ENCODE measurements around the gene CSPG5.

Gene CSPG5

DNA sequence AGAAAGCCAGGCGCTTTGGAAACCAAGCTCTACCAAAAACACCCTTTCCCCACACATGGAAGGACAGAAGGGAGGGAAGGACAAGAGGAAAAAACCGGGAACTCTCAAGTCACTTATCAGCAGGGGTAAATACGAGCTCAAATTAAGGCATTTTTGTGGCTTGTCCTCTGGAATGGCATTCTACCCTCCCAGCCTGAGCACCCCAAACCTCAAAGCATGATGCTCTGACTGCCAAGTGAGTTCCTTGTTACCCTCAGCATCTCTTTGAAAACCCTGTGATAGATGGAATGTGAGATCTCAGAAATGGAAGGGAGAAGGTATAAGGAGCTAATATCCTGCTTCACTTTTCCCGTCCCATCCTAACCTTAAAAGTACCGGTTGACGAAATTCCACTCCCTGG lies 8.1 kb upstream of the CSPG5 start:
- no peak for DNase-seq

DNA sequence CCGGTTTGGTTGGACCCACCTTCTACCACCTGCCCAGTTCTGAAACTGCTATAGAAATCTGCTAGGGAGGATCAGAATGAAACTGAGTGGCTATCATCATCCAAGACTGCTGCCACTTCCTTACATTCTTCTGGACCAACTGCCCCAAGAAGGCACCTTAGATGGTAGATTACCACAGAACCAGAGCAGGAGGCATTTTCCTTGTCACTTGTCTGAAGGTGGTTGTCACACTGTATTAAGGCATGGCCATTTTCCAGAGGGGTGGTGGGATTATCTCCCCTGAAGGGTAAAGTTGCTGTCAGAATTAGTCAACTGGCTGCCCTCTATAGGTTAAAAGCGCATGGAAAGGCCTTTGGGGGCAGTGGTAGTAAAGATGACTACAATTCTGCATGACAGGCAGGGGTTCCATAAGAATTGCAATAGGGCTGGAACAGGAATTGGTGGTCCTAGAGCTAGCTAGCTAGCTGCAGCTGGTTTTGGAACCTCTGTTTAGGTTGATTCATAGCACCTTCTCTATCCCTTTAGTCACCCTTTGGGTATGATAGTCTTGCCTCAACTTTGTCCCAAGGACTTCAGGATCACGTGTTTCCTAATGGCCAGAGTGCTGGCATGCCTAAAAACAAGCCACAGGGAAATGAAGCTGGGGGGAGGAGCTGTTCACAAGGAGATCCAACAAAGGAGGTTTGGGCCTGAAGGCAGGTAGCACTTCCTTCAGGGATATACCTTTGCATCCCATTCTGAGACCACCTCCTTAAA lies 4.8 kb upstream of the CSPG5 start:
- no peak for DNase-seq

DNA sequence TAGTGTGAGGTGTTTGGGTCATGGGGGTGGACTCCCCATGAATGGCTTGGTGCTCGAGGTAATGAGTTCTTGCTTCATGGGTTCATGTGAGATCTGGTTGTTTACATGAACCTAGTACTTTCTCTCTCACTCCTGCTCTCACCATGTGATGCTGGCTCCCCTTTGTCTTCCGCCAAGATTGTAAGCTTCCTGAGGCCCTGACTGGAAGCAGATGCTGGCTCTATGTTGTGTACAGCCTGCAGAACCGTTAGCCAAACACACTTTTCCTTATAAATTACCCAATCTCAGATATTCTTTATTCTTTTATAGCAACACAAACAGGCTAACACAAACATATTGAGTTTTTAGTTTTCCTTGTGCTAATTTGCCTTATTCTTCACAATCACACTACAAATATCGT lies 3.2 kb upstream of the CSPG5 start:
- DNase-seq = no peak

DNA sequence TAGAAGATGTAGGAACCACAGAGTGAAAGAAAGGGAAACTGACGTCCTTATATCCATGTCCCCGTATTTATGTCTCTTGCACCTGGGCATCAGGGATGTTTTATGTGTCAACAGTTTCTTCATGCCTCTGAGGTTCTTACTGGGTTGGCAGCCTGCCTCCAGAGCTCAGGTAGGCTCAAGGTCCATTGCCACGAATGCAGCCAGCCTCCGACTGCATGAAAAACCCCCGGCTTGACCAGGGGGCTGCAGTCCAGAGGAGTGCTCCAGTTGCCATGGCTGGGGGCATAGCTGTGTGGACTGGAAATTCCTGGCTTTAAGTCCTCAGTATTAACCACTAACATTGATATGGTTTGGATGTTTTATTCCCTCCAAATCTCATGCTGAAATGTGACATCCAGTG lies 2.8 kb upstream of the CSPG5 start:
- DNase-seq = no peak

DNA sequence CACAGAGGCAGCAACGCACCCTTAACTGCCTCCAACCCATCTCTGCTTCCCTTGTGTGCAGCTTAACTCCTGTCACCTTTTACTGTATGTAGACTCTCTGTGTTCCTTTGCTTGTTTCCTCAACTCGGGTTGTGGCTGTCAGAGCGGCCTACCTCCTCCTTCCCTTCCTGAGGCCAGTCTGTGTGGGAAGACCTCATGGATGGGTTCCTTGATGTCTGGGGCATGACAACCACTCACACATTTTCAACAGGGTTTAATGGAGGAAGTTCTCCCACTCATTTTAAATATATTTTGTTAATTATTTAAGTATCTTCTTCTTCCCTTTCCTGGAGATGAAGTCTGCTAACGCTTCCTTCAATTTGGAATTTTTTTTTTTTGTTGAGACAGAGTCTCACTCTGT lies 1.8 kb upstream of the CSPG5 start:
- DNase-seq = no peak

DNA sequence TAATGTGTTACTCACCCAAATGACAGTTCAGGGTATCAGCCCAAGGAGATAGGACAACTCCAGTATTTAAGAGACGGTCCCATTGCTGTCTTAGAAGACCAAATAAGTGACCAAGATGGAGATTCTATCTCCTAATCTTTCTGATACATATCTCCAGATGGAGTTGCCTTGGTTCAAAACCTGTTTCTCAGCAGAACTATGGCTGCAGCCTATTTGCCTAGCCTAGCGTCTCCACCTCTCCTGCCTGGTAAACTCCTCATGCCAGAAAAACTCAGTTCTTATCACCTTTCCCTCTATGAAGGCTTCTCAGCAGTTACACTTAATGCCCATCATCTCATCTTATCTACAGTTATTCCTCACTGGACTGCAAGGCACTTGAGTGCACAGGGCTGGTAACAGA lies 1.2 kb upstream of the CSPG5 start:
- no peak for DNase-seq

DNA sequence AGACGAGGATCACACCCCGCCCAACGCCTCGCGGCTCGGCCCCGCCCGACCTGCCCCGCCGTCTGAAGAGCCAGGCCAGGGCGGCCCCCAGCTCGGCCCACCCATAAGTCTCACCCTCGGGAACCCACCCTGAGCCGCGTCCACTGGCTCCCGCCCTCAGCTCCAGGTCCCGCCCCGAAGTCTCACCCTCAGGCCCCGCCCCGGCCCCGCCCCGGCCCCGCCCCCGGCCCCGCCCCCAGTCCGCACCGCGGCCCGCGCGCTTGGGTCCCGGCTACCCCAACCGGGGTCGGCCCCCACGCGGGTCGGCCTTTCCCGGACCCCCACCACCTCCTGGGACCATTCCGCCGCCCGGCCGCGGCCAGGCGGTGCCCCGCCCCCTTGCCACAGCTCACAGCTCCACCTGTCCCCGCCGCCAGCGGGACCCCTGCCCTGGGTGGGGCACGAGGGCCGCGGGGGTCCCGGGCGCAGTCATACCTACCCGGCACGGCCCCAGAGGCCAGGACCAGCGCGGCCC lies 489 bp downstream of the CSPG5 start:
- no peak for DNase-seq

DNA sequence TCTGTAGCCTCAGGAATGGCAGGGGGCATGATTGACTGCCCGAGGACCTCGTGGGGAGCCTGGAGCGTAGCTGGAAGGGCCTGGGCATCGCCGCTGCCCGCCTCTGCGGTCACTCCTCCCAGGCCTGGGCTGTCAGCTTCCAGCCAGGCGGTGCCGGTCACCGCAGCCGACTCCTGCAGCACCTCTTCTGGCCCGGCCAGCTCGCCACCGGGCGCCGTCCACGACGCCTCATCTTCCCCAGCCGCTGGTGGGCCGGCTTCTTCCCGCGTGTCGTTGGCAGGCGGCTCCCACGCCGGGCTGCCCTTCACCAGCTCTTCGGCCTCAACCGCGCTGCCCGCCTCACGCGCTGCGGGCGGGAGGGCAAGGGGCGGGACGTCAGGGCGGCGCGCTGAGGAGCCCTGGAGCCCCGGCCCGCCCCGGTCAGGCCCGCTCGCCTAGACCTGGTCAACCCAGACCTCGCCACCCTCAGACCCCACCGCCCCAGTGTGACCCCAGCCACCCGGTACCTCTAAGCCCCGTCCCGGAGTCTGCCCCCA lies 1.0 kb downstream of the CSPG5 start:
- no peak for DNase-seq

DNA sequence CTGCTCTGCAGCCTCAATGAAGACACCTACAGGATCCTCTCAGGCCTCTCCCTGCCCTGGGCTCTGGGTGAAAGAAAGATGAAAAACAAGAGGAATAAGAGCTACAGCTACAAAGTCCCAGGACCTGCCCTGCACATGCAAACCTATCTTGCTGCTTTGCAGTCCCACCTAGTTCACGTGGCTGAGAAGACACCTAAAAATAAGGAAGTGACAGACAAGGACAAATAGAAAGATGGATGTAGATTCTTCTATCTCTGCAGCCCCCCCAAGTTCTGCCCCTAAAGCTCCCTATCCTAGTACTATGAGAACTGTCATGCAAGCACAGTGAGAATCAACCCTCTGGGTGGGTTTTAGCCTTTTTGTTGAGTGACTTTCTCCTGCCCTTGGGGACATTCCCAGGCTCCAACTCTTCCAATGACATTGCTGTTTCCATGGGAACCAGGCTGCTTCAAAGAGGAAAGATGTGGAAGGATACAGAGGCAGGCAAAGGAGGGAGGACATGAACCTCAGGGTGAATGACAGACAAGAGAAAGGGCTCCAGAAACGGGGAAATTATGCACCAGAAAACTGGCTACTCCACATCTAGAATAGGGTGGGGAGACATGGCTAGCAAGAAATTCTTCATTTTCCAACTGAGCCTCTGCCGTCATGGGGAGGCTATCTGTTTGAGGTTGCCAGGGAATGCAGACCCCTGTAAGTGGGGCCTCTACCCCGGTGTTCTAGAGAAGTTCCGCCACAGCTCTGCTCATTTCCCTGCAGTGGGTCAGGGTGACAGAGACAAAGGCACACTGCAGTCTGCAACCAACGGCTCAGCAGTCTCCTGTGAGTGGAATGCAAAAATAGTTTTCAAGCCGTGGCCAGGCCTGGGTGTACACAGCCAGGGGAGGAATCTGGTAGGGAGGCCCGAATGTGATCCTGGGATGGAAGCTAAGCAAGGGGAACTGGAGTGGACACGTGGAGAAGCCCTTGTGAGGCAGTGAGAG lies 5.2 kb downstream of the CSPG5 start:
- no peak for DNase-seq

DNA sequence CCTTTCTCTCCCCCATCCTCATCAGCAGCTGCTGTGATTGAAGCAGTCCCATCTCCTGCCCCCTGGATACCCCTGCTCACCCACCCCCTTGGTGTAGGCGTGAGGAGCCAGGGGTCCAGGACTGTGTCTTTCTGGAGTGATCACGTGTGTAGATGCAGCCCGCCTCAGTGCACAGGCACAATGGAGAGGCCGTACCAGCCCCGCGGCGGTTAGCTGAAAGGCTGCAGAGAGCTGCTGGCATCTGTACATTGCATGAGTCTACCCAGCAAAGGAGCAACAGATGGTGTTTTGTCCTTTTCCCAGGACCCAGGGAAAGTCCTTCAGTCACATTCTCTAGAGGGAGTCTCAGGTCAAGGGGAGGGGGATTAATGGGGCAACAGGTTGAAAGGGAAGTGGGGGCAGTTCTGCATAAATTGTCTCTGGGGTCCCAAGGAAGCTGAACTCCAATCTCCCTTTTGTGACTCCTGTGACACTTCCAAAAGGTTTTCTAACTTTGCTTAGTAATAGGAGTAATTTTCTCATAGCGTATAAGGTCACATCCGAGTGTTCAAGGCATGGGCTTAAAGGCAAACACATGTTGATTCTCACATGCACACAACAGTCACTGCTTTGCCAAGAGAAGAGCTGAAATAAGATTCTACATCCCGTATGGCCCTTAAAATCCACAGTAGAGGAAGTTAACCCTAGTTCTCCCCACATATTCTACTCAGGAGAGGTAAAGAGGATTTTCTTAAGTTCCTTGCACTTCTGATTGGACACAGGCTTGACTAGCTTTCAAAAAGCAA lies 7.1 kb downstream of the CSPG5 start:
- no peak for DNase-seq

DNA sequence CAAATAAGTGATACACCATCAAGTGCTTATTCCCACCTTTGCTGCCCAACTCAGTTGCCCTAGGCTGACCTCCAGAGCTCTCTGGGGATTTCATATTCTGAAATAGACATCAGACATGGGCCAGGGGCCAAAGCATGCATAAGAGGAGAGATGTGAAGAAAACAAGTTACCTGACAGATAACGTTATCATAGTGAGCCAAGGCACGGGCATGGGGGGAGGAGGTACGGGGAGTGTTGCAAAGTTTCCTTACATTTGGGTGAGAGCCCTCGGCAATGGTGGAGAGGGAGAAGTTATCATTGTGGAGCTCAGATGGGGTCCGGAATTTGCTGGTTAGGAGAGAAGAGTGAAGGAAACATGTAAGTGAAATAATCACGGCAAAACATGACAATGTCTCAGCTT lies 9.8 kb downstream of the CSPG5 start:
- DNase-seq = no peak

DNA sequence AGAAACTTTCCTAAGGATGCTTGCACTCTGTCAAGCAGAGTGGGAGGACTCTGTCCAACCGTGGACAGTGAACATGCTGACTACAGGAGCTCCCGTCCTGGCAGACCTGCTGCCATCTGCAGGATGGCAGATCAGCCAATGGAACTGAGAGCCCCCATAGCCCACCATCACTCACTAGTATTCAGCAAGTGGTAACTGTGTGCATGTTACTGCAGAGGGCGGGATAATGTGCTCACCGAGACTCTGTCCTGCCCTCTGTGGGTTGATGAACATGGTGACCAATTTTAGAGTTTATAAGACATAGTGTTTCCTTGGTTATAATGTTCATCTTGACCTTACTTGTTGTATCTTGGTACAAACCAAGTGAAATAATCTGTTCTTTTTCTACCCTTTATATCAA lies 11.5 kb downstream of the CSPG5 start:
- no peak for DNase-seq

DNA sequence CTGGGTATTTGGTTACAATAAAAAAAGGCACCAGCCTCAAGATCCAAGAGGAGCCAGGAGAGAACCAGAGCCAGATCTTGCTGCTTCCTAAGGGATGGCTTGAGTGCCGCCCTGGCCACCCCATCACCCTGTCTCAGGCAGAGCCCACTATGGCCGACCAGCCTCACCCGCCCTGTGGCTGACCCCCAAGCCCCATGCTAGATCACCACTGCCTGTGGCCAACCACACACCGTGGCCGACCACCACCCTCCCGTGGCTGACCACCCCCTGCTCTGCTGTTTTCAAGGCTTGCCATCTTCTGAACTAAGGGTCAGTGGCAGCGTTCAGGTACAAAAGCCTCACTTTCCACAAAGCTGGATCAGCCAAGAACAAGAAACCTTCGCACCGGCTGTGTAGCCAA lies 12.0 kb downstream of the CSPG5 start:
- DNase-seq = no peak

DNA sequence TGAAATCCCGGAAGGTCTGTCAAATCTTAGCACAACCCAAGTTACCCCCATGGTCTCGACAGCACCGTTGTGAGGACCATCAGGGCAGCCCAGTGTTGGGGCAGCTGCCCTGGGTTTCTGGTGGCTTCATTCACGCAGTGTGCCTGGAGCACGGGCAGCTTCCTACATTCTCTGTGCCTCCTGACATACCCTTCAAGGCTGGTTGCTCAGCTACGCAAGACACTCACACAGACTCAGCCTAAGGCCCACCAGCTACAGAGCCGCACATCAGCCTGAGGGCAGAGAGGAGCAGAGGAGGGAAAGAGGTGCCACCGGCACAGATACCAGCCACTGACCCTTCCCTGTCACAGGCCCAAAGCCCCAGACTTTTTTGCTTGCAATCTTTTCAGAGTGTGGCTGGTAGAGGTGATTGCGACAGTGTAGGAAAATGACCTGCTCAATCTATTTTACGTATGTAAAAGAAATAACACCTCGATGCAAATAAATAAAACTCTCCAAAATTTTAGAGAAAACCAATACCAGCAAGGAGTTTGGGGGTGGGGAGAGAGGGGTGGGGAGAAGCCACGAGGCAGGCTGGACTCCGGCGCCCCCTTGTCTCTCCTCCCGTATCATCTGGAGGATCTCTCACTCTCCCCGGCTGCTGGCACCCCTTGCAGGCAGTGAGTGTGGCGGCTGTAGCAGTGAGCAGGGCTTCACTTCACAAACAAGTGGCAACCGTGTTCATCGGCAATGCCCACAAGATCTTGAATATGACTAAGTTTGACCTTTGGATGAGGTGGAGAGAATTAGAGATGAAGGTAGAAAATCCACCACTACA lies 12.7 kb downstream of the CSPG5 start:
- no peak for DNase-seq

DNA sequence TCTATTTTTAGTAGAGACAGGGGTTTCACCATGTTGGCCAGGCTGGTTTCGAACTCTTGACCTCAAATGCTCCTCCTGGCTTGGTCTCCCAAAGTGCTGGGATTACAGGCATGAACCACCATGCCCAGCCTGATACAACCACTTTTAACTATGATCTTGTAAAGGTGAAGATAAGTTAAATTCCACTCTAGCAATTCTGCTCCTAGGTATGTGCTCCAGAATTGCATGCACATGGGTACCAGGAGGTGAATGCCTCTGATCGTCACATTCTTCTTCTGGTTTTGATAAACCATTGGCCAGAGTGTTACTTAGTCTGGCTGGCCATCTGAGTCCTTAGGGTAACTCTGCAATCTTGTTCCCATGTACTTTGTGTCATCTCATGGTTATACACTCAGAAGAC lies 22.3 kb downstream of the CSPG5 start:
- DNase-seq = no peak

DNA sequence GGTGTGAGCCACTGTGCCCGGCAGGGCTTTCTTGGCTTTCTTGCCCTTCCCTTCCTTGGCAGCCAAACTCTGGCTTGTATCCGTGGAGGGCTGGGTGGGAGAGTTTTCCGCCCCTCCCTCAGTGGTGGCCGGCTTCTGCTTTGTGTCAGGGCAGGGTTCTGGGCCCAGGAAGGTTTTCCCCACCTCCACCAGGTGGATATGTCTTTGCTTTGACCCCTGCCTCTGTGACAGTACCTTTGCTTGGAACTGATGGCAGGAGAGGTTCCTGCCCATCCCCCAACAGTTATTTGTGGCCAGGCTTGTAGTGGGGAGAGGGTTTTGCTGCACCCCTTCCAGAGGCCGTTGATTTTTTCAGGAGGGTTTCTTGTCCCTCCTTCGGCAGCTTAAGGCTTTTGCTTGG lies 24.3 kb downstream of the CSPG5 start:
- no peak for DNase-seq

DNA sequence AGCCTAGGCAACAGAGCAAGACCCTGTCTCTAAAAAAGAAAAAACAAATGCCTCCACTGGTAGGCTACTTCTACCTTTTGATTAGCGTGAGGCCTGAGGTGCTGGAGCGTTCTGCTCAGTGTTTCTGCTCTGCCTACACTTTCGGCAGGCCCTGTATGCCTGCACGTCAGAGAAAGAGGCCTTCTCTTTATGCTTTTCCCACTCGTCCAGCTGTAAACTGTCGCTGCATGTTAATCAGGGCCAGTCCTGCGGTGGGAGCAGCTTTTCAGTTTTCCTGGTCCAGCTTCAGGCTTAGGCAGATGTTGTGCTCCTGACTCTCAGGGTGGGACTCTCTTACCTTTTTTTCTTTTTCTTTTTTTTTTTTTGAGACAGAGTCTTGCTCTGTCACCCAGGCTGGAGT lies 25.3 kb downstream of the CSPG5 start:
- DNase-seq = no peak

DNA sequence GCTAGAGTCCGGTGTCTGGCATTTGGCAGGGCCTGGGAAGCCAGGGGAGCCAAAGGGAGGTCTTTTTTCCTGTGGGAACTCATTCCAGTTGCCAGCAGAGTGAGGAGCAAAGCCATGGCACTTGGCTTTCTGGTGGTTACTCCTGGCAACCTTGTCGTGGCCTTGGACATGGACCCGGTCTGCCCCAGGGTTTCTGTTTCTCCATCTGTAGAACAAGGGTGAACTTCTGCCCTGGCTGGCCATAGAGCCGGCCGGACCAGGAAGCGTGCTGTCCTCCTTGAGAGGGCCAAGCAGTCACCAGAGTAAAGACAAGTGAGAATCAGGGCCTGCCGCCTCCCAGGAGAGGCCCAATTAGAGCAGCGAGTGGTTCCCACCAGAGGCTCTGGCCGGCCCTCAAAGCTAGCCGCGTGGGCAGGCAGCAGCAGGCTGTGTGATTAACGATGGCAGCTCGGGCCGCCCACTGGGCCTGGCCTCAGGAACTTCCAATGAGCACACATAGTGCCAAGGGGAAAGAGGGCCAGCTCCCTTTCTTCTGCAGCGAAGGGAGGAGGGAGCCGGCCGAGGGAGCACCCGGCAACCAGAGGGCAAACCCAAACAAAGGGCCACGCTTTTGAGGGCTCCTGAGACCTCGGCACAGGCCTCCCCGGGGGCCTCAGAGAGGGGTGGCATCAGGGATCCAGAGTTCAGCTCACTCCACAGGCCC lies 36.0 kb downstream of the CSPG5 start:
- DNase-seq = no peak

DNA sequence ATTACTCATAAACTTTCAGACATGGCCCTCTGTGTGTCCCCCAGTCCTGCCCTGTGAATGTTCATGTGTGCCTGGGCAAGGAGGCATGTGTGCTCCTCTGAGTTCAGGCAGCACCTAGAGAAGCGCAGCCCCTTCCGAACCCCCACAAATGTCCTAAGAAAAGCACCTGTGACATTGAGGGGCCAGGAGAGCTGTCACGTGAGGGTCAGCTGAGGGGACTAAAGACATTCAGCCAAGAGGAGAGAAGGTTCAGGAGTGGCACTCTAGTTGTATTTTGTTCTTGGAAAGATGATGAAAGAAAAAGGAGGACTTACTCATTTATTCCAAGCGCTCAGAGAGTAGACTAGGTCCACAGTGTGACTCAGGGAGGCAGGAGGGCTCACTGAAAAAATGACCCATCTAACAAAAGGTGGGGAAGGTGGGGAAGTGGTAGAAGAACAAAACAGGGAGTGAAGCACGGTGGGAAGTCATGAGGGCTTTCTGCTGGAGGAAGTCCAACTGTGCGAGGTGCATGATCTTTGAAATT lies 37.0 kb downstream of the CSPG5 start:
- no peak for DNase-seq

DNA sequence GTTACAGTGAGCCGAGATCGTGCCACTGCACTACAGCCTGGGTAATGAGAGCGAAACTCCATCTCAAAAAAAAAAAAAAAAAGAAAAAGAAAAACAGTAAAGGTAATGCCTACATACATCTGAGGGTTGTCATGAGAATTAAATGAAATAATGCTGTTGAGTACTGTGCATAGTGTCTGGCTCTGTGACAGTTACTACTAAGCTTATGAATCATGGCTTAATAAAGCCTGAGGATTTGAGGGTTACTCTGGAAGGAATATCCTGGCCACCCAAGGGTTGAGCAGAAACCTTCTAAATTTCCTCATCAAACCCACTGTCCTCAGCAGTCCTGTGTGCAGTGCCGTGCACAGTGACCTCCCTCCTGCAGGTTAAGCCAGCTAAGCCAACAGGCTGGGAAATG lies 38.4 kb downstream of the CSPG5 start:
- no peak for DNase-seq

DNA sequence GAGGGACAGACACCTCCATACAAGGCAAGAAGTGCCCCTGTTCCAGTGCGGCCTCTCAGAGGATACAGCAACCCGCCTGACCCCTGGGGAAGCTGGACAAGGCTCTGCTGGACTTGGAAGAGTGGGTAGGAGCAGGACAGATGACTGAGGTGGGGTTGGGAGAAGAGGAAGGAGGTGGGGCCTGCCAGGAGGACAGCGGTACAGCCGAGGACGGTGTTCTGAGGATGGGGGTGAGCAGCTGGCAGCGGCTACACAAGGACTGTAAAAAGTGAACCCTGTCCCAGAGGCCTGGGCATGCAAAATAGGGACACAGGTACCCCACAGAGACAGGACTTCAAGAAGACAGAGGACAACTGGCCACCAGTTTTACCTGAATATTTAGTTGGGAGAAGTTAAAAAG lies 41.7 kb downstream of the CSPG5 start:
- no peak for DNase-seq
